Sigmoid colon (tissue), 4 donors: ENCODE results near the gene VWA7.

ENCODE experiments used
- EP300 ChIP-seq, 4 donors: sonication (generic); formaldehyde crosslinking; IDR thresholded peaks; one replicate each; pipeline ENCODE4 v1.6.1; 2017; ENCODE audit warnings: antibody characterized with exemption in 4 of 4
- POLR2A ChIP-seq, 2 donors: fragments of 450-650 bp; IDR thresholded peaks; one replicate each; pipeline ENCODE4 v1.6.1; 2016; ENCODE audit warnings: antibody characterized with exemption in 2 of 2, mild to moderate bottlenecking in 2 of 2, moderate library complexity in 2 of 2
- TF ChIP-seq, protein P1 (sequence below), 4 experiments: fragments of 450-650 bp in 3 of 4; fragments of 200-600 bp in 1 of 4; IDR thresholded peaks; one replicate each; pipeline ENCODE4 v1.5.1; 2016 to 2019; ENCODE audit warnings: antibody characterized with exemption in 4 of 4, mild to moderate bottlenecking in 3 of 4, moderate library complexity in 2 of 4

DNA sequence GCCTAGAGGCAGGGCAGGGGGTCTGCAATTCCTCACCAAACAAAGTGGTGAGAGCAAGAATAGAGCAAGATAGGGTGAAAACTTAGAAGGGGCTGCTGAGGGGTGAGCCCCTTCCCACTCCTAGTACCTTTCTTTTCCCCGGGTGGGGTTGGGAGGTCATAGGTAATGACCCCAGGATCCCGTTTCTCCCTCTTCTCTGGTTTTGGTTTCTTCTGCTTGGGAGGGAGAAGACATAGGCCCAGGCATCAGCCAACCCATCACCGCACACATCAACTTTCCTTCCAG lies 14.9 kb upstream of the VWA7 start:
- TF ChIP-seq, protein P1, sequence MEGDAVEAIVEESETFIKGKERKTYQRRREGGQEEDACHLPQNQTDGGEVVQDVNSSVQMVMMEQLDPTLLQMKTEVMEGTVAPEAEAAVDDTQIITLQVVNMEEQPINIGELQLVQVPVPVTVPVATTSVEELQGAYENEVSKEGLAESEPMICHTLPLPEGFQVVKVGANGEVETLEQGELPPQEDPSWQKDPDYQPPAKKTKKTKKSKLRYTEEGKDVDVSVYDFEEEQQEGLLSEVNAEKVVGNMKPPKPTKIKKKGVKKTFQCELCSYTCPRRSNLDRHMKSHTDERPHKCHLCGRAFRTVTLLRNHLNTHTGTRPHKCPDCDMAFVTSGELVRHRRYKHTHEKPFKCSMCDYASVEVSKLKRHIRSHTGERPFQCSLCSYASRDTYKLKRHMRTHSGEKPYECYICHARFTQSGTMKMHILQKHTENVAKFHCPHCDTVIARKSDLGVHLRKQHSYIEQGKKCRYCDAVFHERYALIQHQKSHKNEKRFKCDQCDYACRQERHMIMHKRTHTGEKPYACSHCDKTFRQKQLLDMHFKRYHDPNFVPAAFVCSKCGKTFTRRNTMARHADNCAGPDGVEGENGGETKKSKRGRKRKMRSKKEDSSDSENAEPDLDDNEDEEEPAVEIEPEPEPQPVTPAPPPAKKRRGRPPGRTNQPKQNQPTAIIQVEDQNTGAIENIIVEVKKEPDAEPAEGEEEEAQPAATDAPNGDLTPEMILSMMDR (IDR thresholded peaks at IDR 0.05), result no peak
- TF ChIP-seq POLR2A (IDR thresholded peaks at IDR 0.05) (no peak), EP300 (IDR thresholded peaks at IDR 0.05) (no peak)
